Activated CD8-positive, alpha-beta T cell treated with anti-CD3 and anti-CD28 coated beads for 36 hours (primary cell): ENCODE data around the gene AMBRA1. TPM values are rescaled to one million over a fixed set of nuclear protein-coding genes. Genes with fewer than 3 reads are reported as not detected.

Experiments used
- ATAC-seq: fragments of 200-7000 bp; cut with Tn5 transposase; one replicate; pipeline ENCODE4 v1.10.0; 2021; ENCODE audit warnings: mild to moderate bottlenecking, moderate library complexity
- CTCF ChIA-PET: fragments of 350-600 bp; sonication (Branson Sonifier 250); formaldehyde crosslinking; loops from one replicate; lab custom pipeline; 2021; ENCODE audit warnings: antibody characterized with exemption; lab: Charles Lee
- POLR2A ChIA-PET: fragments of 350-600 bp; sonication (Branson Sonifier 250); formaldehyde crosslinking; loops from one replicate; lab custom pipeline; 2021; ENCODE audit warnings: antibody characterized with exemption; lab: Charles Lee
- DNase-seq: peaks from one replicate; pipeline ENCODE4 v3.0.0-alpha.2; 2020
- H3K27ac Mint-ChIP-seq: one replicate; pipeline ENCODE4 v1.8.0; 2021; ENCODE audit warnings: mild to moderate bottlenecking, mixed read lengths
- H3K27me3 Mint-ChIP-seq: one replicate; pipeline ENCODE4 v1.8.0; 2021; ENCODE audit warnings: mixed read lengths
- H3K36me3 Mint-ChIP-seq: one replicate; pipeline ENCODE4 v1.8.0; 2021; ENCODE audit warnings: low read depth, mixed read lengths
- H3K4me1 Mint-ChIP-seq: one replicate; pipeline ENCODE4 v1.8.0; 2021; ENCODE audit warnings: low read depth, mixed read lengths
- H3K4me3 Mint-ChIP-seq: one replicate; pipeline ENCODE4 v1.8.0; 2021; ENCODE audit warnings: mild to moderate bottlenecking, moderate library complexity, mixed read lengths
- H3K9me3 Mint-ChIP-seq: one replicate; pipeline ENCODE4 v1.8.0; 2021; ENCODE audit warnings: mixed read lengths
- CTCF ChIP-seq: fragments of 200-600 bp; IDR thresholded peaks from one replicate; pipeline ENCODE4 v1.8.0; 2022; ENCODE audit warnings: antibody characterized with exemption, mild to moderate bottlenecking
- intact Hi-C: fragments of 100-400 bp; cut with micrococcal nuclease; formaldehyde crosslinking; loops from one replicate; pipeline ENCODE4 v1.10.0; 2022
- total RNA-seq, 2 experiments: library from RNA; stranded (reverse); gene quantifications; one replicate each; pipeline ENCODE4 v1.2.3, GENCODE V29; 2021

The AMBRA1 gene
- total RNA-seq, 2 experiments from 2014 or later: 24.0 to 24.1 TPM

- Mint-ChIP-seq H3K4me1 (peaks cover 33% of the 10 kb centered on the region), H3K27ac (no peak overlapping the region), H3K27me3 (no peaks in the 10 kb centered on the region), H3K36me3 (peaks cover 7% of the 10 kb centered on the region), H3K4me3 (no peak overlapping the region), H3K9me3 (peaks cover 6% of the 10 kb centered on the region)
- ChIA-PET POLR2A (interaction anchor here (1.1 to 1.2 kb wide), 2 partner anchors 40 to 88 kb away, joined by 3 to 4 read pairs; partner anchors contain the start of gene ATG13), CTCF (interaction anchor here (0.6 to 4.7 kb wide), 35 partner anchors 8 to 296 kb away, joined by 3 to 51 read pairs (median 6); partner anchors contain the start of gene CHRM4)
- DNase-seq (no peak), ATAC-seq (no peak)
- TF ChIP-seq CTCF: no peak
- intact Hi-C loops: loop anchor here (5.0 kb wide), 1 partner anchor 38 kb away; no protein-coding TSS in a partner anchor
Observed at GRCh38 chr11:46529928-46530574, 63.8 kb downstream of the AMBRA1 start.

DNA sequence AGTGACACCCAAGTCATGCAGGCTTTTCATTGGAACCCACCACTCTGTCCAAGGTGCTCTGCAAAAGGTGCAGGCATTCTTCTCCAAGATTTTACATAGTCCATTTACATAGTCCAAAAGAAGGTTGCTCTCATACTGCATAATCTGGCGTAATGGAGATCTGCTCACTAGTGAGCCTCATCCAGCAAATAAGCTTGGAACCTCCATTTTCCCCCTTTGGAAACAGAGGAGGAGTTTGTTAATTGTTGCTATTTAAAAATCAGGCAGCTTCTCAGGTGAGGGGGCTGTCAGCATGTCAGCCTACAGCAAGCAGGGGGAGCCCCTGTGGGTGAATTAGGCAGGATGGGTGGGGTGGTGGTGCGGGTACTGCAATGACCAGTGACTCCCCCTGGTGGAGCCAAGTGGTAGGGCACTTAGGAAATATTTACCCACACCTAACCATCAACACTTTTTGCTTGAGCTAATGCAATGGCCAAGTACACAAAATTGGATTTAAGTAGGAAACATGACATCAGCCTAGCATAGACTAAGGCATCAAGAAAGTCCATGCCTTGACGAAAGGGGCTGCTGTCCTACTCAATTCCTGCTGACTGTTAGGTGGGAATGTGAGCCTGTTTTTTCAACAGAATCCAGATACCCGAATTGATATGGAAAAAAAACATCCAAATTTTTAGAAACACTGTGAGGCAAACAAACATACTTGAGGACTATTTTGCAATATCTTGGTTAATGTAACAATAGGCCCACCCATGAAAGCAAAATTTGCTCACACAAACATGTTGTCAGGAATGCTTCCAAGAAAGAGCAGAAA lies 64.5 kb downstream of the AMBRA1 start:
- H3K27ac Mint-ChIP-seq: peak overlapping the region; percentile 37
- H3K4me3 Mint-ChIP-seq: no peak overlapping the region
- ATAC-seq (peak; percentile 99), DNase-seq (peak; percentile 94)
- H3K4me1 Mint-ChIP-seq: peaks cover 33% of the 10 kb centered on the region
- CTCF ChIA-PET: interaction anchor here (0.6 to 4.7 kb wide), 46 partner anchors 9 to 297 kb away, joined by 3 to 51 read pairs (median 5); partner anchors contain the start of gene CHRM4
- H3K9me3 Mint-ChIP-seq: peaks cover 6% of the 10 kb centered on the region
- TF ChIP-seq CTCF: peak; percentile 89
- H3K27me3 Mint-ChIP-seq: no peaks in the 10 kb centered on the region
- POLR2A ChIA-PET: interaction anchor here (1.1 to 1.2 kb wide), 2 partner anchors 39 to 89 kb away, joined by 3 to 4 read pairs; partner anchors contain the start of gene ATG13
- intact Hi-C loops: loop anchor here (5.0 kb wide), 1 partner anchor 37 kb away; no protein-coding TSS in a partner anchor
- peaks cover 7% of the 10 kb centered on the region for H3K36me3 Mint-ChIP-seq

- ATAC-seq (peak; percentile 9), DNase-seq (peak; percentile 27)
- Mint-ChIP-seq H3K9me3 (peaks cover 6% of the 10 kb centered on the region), H3K4me1 (peaks cover 33% of the 10 kb centered on the region), H3K4me3 (no peak overlapping the region), H3K27ac (peak overlapping the region; percentile 70), H3K36me3 (peaks cover 7% of the 10 kb centered on the region), H3K27me3 (no peaks in the 10 kb centered on the region)
- intact Hi-C loops: loop anchor here (5.0 kb wide), 1 partner anchor 36 kb away; no protein-coding TSS in a partner anchor
- ChIA-PET POLR2A (interaction anchor here (1.1 to 1.2 kb wide), 2 partner anchors 38 to 89 kb away, joined by 3 to 4 read pairs; partner anchors contain the start of gene ATG13), CTCF (interaction anchor here (0.6 to 4.7 kb wide), 44 partner anchors 8 to 298 kb away, joined by 3 to 51 read pairs (median 5); partner anchors contain the start of gene CHRM4)
- no peak for TF ChIP-seq CTCF
Observed at GRCh38 chr11:46528445-46529094, 65.3 kb downstream of the AMBRA1 start.

- peaks cover 7% of the 10 kb centered on the region for H3K36me3 Mint-ChIP-seq
- H3K4me1 Mint-ChIP-seq: peaks cover 34% of the 10 kb centered on the region
- intact Hi-C loops: loop anchor here (5.0 kb wide), 1 partner anchor 35 kb away; no protein-coding TSS in a partner anchor
- TF ChIP-seq CTCF: no peak
- DNase-seq (no peak), ATAC-seq (no peak)
- H3K9me3 Mint-ChIP-seq: peaks cover 6% of the 10 kb centered on the region
- H3K4me3 Mint-ChIP-seq: no peak overlapping the region
- no peaks in the 10 kb centered on the region for H3K27me3 Mint-ChIP-seq
- ChIA-PET POLR2A (no interaction called here), CTCF (interaction anchor here (1.5 to 2.2 kb wide), 2 partner anchors 22 to 45 kb away, joined by 3 to 7 read pairs; no protein-coding TSS in a partner anchor)
- H3K27ac Mint-ChIP-seq: no peak overlapping the region
Observed at GRCh38 chr11:46527591-46528130, 66.2 kb downstream of the AMBRA1 start.
